NK-92 treated with Interleukin-12 subunit alpha and Interleukin-12 subunit beta, amount 100 ng/mL, for 24 hours (cell line): ENCODE results near the gene LDLRAD4.

ENCODE experiments used
- DNase-seq: peaks from one replicate; lab custom pipeline; 2025; lab: John Stamatoyannopoulos, UW

Gene LDLRAD4

GRCh38 chr18:13265911-13266217 is 47.3 kb downstream of the LDLRAD4 start:
- DNase-seq: no peak

- no peak for DNase-seq
Measured at GRCh38 chr18:13266218-13267100, 47.9 kb downstream of the LDLRAD4 start.

GRCh38 chr18:13267431-13267873 is 48.9 kb downstream of the LDLRAD4 start:
- no peak for DNase-seq

GRCh38 chr18:13268158-13269012 is 49.8 kb downstream of the LDLRAD4 start:
- no peak for DNase-seq

GRCh38 chr18:13269013-13269280 is 50.4 kb downstream of the LDLRAD4 start:
- DNase-seq: no peak

GRCh38 chr18:13269521-13270011 is 51.0 kb downstream of the LDLRAD4 start:
- DNase-seq: no peak

- DNase-seq: no peak
Measured at GRCh38 chr18:13270279-13270855, 51.8 kb downstream of the LDLRAD4 start.

- DNase-seq: no peak
Measured at GRCh38 chr18:13271302-13271911, 52.8 kb downstream of the LDLRAD4 start.

GRCh38 chr18:13272416-13272815 is 53.9 kb downstream of the LDLRAD4 start:
- no peak for DNase-seq

GRCh38 chr18:13273800-13274199 is 55.2 kb downstream of the LDLRAD4 start:
- DNase-seq: no peak

GRCh38 chr18:13275075-13275474 is 56.5 kb downstream of the LDLRAD4 start:
- DNase-seq: no peak

- DNase-seq: no peak
Measured at GRCh38 chr18:13276530-13277520, 58.3 kb downstream of the LDLRAD4 start.

- no peak for DNase-seq
Measured at GRCh38 chr18:13278062-13278630, 59.6 kb downstream of the LDLRAD4 start.

- no peak for DNase-seq
Measured at GRCh38 chr18:13279181-13280069, 60.9 kb downstream of the LDLRAD4 start.

- no peak for DNase-seq
Measured at GRCh38 chr18:13280070-13280795, 61.7 kb downstream of the LDLRAD4 start.

- no peak for DNase-seq
Measured at GRCh38 chr18:13281406-13281805, 62.8 kb downstream of the LDLRAD4 start.

GRCh38 chr18:13283746-13284145 is 65.2 kb downstream of the LDLRAD4 start:
- DNase-seq: no peak

- no peak for DNase-seq
Measured at GRCh38 chr18:13284330-13285027, 65.9 kb downstream of the LDLRAD4 start.
